ENCODE measurements around the gene SMAD5.

- TF ChIP-seq SIN3A (IDR thresholded peaks at IDR 0.05; ENCODE audit: borderline replicate concordance, insufficient read depth, low read length), result no peak
- TF ChIP-seq POLR2AphosphoS5 (IDR thresholded peaks at IDR 0.05; ENCODE audit: low read depth, low read length), result no peak
- TF ChIP-seq TAF1 (IDR thresholded peaks at IDR 0.05; ENCODE audit: borderline replicate concordance, insufficient read depth, low read length), result no peak
- TF ChIP-seq, protein P1, sequence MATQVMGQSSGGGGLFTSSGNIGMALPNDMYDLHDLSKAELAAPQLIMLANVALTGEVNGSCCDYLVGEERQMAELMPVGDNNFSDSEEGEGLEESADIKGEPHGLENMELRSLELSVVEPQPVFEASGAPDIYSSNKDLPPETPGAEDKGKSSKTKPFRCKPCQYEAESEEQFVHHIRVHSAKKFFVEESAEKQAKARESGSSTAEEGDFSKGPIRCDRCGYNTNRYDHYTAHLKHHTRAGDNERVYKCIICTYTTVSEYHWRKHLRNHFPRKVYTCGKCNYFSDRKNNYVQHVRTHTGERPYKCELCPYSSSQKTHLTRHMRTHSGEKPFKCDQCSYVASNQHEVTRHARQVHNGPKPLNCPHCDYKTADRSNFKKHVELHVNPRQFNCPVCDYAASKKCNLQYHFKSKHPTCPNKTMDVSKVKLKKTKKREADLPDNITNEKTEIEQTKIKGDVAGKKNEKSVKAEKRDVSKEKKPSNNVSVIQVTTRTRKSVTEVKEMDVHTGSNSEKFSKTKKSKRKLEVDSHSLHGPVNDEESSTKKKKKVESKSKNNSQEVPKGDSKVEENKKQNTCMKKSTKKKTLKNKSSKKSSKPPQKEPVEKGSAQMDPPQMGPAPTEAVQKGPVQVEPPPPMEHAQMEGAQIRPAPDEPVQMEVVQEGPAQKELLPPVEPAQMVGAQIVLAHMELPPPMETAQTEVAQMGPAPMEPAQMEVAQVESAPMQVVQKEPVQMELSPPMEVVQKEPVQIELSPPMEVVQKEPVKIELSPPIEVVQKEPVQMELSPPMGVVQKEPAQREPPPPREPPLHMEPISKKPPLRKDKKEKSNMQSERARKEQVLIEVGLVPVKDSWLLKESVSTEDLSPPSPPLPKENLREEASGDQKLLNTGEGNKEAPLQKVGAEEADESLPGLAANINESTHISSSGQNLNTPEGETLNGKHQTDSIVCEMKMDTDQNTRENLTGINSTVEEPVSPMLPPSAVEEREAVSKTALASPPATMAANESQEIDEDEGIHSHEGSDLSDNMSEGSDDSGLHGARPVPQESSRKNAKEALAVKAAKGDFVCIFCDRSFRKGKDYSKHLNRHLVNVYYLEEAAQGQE (IDR thresholded peaks at IDR 0.05; ENCODE audit: insufficient read depth in 1 of 2, low read depth in 2 of 2, low read length in 2 of 2), result no peak
- no peak for TF ChIP-seq FOXP2 (optimal IDR thresholded peaks at IDR 0.05; ENCODE audit: borderline replicate concordance, extremely low read depth, extremely low read length, insufficient read depth)
Observed at GRCh38 chr5:136159457-136159856, 26.8 kb downstream of the SMAD5 start.

Data from PFSK-1 (cell line).